OCI-LY1 (cell line): Measurements from ENCODE around the gene HNRNPA3.

Source experiments
- H2AFZ ChIP-seq: fragments of 200-600 bp; sonication (generic), shearing (Covaris generic); 2 replicates; pipeline ENCODE4 v1.6.0; 2014; ENCODE audit warnings: antibody characterized with exemption, mild to moderate bottlenecking, low read length
- H3F3A ChIP-seq: fragments of 200-600 bp; sonication (generic), shearing (Covaris generic); 2 replicates; pipeline ENCODE4 v1.6.0; 2014; ENCODE audit warnings: mild to moderate bottlenecking, antibody characterized with exemption, low read length, moderate library complexity; ENCODE audit not compliant: insufficient read depth
- H3K27ac ChIP-seq: fragments of 200-600 bp; sonication (generic); 2 replicates; pipeline ENCODE4 v1.5.1; 2014; ENCODE audit warnings: low read length, mixed run types, mild to moderate bottlenecking, low read depth; ENCODE audit not compliant: poor library complexity, severe bottlenecking
- H3K27me3 ChIP-seq: fragments of 200-600 bp; sonication (generic); 2 replicates; pipeline ENCODE4 v1.6.0; 2014; ENCODE audit warnings: antibody characterized with exemption, mild to moderate bottlenecking, low read length, moderate library complexity; ENCODE audit not compliant: insufficient read depth
- H3K36me3 ChIP-seq: fragments of 200-600 bp; sonication (generic); 2 replicates; pipeline ENCODE4 v1.6.1; 2014; ENCODE audit warnings: mild to moderate bottlenecking, antibody characterized with exemption, low read length, moderate library complexity, mixed read lengths; ENCODE audit not compliant: insufficient read depth
- H3K4me1 ChIP-seq: fragments of 200-600 bp; sonication (generic); 2 replicates; pipeline ENCODE4 v1.5.1; 2014; ENCODE audit warnings: mild to moderate bottlenecking, low read length, moderate library complexity; ENCODE audit not compliant: insufficient read depth, severe bottlenecking
- H3K4me2 ChIP-seq: fragments of 200-600 bp; sonication (generic), shearing (Covaris generic); 2 replicates; pipeline ENCODE4 v1.6.1; 2014; ENCODE audit warnings: low read length
- H3K4me3 ChIP-seq: fragments of 200-600 bp; sonication (generic); 2 replicates; pipeline ENCODE4 v1.5.1; 2014; ENCODE audit warnings: low read length, low read depth, mild to moderate bottlenecking, mixed read lengths; ENCODE audit not compliant: poor library complexity, severe bottlenecking
- H3K79me2 ChIP-seq: fragments of 200-600 bp; shearing (Covaris generic); 2 replicates; pipeline ENCODE4 v1.6.1; 2016; ENCODE audit warnings: mixed run types, low read length, mixed read lengths; ENCODE audit not compliant: insufficient read depth
- H3K9ac ChIP-seq: fragments of 200-600 bp; sonication (generic), shearing (Covaris generic); 2 replicates; pipeline ENCODE4 v1.6.1; 2014; ENCODE audit warnings: mild to moderate bottlenecking, low read length, mixed read lengths
- H3K9me2 ChIP-seq: fragments of 200-600 bp; sonication (generic), shearing (Covaris generic); 2 replicates; pipeline ENCODE4 v1.6.1; 2014; ENCODE audit warnings: low read depth, mild to moderate bottlenecking, low read length, mixed read lengths
- H3K9me3 ChIP-seq: fragments of 200-600 bp; shearing (Covaris generic); 2 replicates; pipeline ENCODE4 v1.6.1; 2014; ENCODE audit warnings: low read length, mixed read lengths
- H4K20me1 ChIP-seq: fragments of 200-600 bp; sonication (generic), shearing (Covaris generic); 2 replicates; pipeline ENCODE4 v1.6.0; 2016; ENCODE audit warnings: mild to moderate bottlenecking, low read length; ENCODE audit not compliant: insufficient read depth
- CTCF ChIP-seq: fragments of 200-600 bp; sonication (generic), shearing (Covaris generic); IDR thresholded peaks from 2 replicates; pipeline ENCODE4 v1.5.1; 2017; ENCODE audit warnings: mild to moderate bottlenecking, antibody characterized with exemption, low read length, moderate library complexity, mixed read lengths
- EZH2 ChIP-seq: fragments of 200-600 bp; sonication (generic), shearing (Covaris generic); IDR thresholded peaks from 2 replicates; pipeline ENCODE4 v1.8.0; 2017; ENCODE audit warnings: borderline replicate concordance, mixed run types, mild to moderate bottlenecking, antibody characterized with exemption, low read length, moderate library complexity, mixed read lengths

Gene HNRNPA3

GRCh38 chr2:177225965-177226360, 13.4 kb downstream of the HNRNPA3 start:
- H3K79me2 ChIP-seq, result no peaks in the 10 kb centered on the region
- H3K9me3 ChIP-seq, result no peaks in the 10 kb centered on the region
- peaks cover 28% of the 10 kb centered on the region for H3K4me1 ChIP-seq
- no peak overlapping the region for H3K9ac ChIP-seq
- H3K36me3 ChIP-seq, result peaks cover 41% of the 10 kb centered on the region
- H3K9me2 ChIP-seq, result no peaks in the 10 kb centered on the region
- TF ChIP-seq CTCF (no peak), EZH2 (no peak)
- H3K4me3 ChIP-seq, result no peak overlapping the region
- no peaks in the 10 kb centered on the region for H3K27me3 ChIP-seq
- H3K27ac ChIP-seq, result peak overlapping the region; percentile 79
- H4K20me1 ChIP-seq, result no peaks in the 10 kb centered on the region
- H3F3A ChIP-seq, result peaks cover 29% of the 10 kb centered on the region
- no peak overlapping the region for H3K4me2 ChIP-seq
- H2AFZ ChIP-seq, result no peak overlapping the region

DNA sequence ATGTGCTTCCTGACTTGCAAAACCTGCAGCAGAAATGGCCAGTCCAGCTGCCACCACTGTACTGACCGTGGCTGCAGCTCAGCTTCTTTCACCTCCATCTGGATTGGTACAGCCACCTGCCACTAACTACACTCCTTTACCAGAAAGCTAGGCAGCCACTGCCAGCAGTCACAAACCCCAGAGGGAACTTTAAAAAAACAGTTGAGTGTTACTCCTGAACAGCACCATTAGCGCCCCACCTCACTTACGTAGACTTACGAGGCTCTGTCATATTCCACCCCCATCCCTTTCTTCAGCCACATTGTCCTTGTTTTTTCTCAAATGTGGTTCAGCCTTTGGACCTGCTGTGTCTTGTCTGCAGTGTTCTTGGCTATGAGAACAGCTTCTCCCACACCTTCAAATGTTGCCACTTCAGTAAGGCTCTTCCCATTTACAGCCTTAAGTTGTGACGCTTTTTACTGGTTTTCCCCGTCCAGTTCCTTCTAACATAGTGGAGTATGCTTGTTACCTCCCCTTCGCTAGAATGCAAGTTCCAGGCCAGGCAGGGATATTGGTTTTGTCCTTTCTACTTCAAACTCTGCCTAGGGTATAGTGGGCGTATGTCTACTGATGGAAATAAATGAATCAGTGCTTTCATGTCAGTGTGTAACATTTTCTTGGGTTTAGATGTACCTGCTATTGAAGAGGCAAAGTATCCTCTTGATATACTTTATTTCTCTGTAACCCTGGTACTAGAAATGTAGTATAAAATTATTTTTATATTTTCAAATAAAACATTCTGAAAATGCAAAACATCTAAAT, 17.0 kb downstream of the HNRNPA3 start:
- H3F3A ChIP-seq, result peaks cover 14% of the 10 kb centered on the region
- no peaks in the 10 kb centered on the region for H3K27me3 ChIP-seq
- no peak overlapping the region for H3K4me3 ChIP-seq
- H3K9me3 ChIP-seq, result no peaks in the 10 kb centered on the region
- H3K79me2 ChIP-seq, result 0 out of 2 replicates have a peak, but pooled peaks cover 9% of the 10 kb centered on the region
- no peak overlapping the region for H3K9ac ChIP-seq
- H4K20me1 ChIP-seq, result no peaks in the 10 kb centered on the region
- no peak for TF ChIP-seq CTCF
- H2AFZ ChIP-seq, result no peak overlapping the region
- H3K9me2 ChIP-seq, result no peaks in the 10 kb centered on the region
- no peak overlapping the region for H3K4me2 ChIP-seq
- peaks cover 28% of the 10 kb centered on the region for H3K4me1 ChIP-seq
- H3K36me3 ChIP-seq, result peaks cover 57% of the 10 kb centered on the region
- H3K27ac ChIP-seq, result peak overlapping the region; percentile 24

DNA sequence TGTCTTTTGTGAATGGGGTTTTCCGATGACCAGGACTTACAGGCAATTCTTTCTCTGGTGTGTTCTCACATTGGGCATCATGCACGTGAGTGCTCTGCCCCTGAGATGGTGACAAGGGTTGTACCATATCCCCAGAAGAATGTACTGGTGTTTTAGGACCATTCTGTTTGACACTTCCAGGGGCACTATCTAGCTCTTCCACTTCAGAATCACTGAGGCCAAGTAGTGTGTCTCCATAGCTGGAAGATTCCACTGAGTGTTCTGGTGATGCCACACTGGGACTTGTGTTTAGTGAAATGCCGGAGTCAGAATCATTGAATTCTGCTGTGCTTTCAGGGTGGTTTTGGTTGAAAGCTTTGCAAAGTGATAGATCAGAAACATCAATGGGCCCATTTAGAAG, 18.7 kb downstream of the HNRNPA3 start:
- Histone ChIP-seq H3F3A (peaks cover 10% of the 10 kb centered on the region), H3K27ac (no peak overlapping the region), H3K4me2 (no peak overlapping the region), H3K9me3 (no peaks in the 10 kb centered on the region), H3K27me3 (no peaks in the 10 kb centered on the region), H4K20me1 (peaks cover 5% of the 10 kb centered on the region; the same call in 1 of the 2 replicates), H3K79me2 (peaks cover 20% of the 10 kb centered on the region), H2AFZ (no peak overlapping the region), H3K9me2 (no peaks in the 10 kb centered on the region), H3K36me3 (peaks cover 68% of the 10 kb centered on the region), H3K9ac (no peak overlapping the region), H3K4me1 (peaks cover 24% of the 10 kb centered on the region), H3K4me3 (no peak overlapping the region)
- TF ChIP-seq EZH2 (no peak), CTCF (no peak)
